ENCODE data around the gene LAMC2. TPM values are rescaled to one million over a fixed set of nuclear protein-coding genes. Genes with fewer than 3 reads are reported as not detected.

Gene LAMC2
- total RNA-seq, 2 donors from 2014 or later, result 0.54 to 4.5 TPM

GRCh38 chr1:183262628-183263200 is 76.7 kb downstream of the LAMC2 start:
- TF ChIP-seq CTCF (IDR thresholded peaks at IDR 0.05), result no peak
- H3K4me1 ChIP-seq (ENCODE audit: control insufficient read depth in 1 of 2, low read depth in 2 of 2), result no peaks in the 10 kb centered on the region
- H3K36me3 ChIP-seq, result no peaks in the 10 kb centered on the region
- no peak for ATAC-seq (ENCODE audit: insufficient number of reproducible peaks, low FRiP score, low read depth)
- no peak for DNase-seq (ENCODE audit: low spot score)
- no peaks in the 10 kb centered on the region for H3K27me3 ChIP-seq (replicated peaks; ENCODE audit: insufficient read depth)
- no peaks in the 10 kb centered on the region for H3K9me3 ChIP-seq
- no peak overlapping the region for H3K27ac ChIP-seq
- no peak overlapping the region for H3K4me3 ChIP-seq

GRCh38 chr1:183263886-183264602 is 78.0 kb downstream of the LAMC2 start:
- Histone ChIP-seq H3K27me3 (replicated peaks; ENCODE audit: insufficient read depth) (no peaks in the 10 kb centered on the region), H3K36me3 (no peaks in the 10 kb centered on the region), H3K27ac (no peak overlapping the region), H3K4me3 (no peak overlapping the region), H3K4me1 (ENCODE audit: control insufficient read depth in 1 of 2, low read depth in 2 of 2) (no peaks in the 10 kb centered on the region), H3K9me3 (no peaks in the 10 kb centered on the region)
- DNase-seq (ENCODE audit: low spot score), result no peak
- TF ChIP-seq CTCF (IDR thresholded peaks at IDR 0.05), result no peak
- ATAC-seq (ENCODE audit: insufficient number of reproducible peaks, low FRiP score, low read depth), result no peak

- TF ChIP-seq CTCF (IDR thresholded peaks at IDR 0.05), result no peak
- Histone ChIP-seq H3K4me3 (no peak overlapping the region), H3K27ac (no peak overlapping the region), H3K27me3 (replicated peaks; ENCODE audit: insufficient read depth) (no peaks in the 10 kb centered on the region), H3K36me3 (no peaks in the 10 kb centered on the region), H3K4me1 (ENCODE audit: control insufficient read depth in 1 of 2, low read depth in 2 of 2) (peaks cover 4 to 16% of the 10 kb centered on the region in 2 donors), H3K9me3 (no peaks in the 10 kb centered on the region)
- ATAC-seq (ENCODE audit: insufficient number of reproducible peaks, low FRiP score, low read depth), result no peak
- no peak for DNase-seq (ENCODE audit: low spot score)
These were observed 81.8 kb downstream of the LAMC2 start for GRCh38 chr1:183267646-183268431.

GRCh38 chr1:183270541-183271141 is 84.6 kb downstream of the LAMC2 start:
- no peak for TF ChIP-seq CTCF (IDR thresholded peaks at IDR 0.05)
- Histone ChIP-seq H3K36me3 (no peaks in the 10 kb centered on the region), H3K4me1 (ENCODE audit: control insufficient read depth in 1 of 2, low read depth in 2 of 2) (peaks cover 4 to 16% of the 10 kb centered on the region in 2 donors), H3K4me3 (no peak overlapping the region), H3K9me3 (no peaks in the 10 kb centered on the region), H3K27ac (no peak overlapping the region), H3K27me3 (replicated peaks; ENCODE audit: insufficient read depth) (no peaks in the 10 kb centered on the region)
- DNase-seq (ENCODE audit: low spot score), result no peak
- no peak for ATAC-seq (ENCODE audit: insufficient number of reproducible peaks, low FRiP score, low read depth)

GRCh38 chr1:183272390-183272848 is 86.4 kb downstream of the LAMC2 start:
- Histone ChIP-seq H3K27ac (no peak overlapping the region), H3K9me3 (no peaks in the 10 kb centered on the region), H3K4me1 (ENCODE audit: control insufficient read depth in 1 of 2, low read depth in 2 of 2) (peaks cover 4 to 16% of the 10 kb centered on the region in 2 donors), H3K4me3 (no peak overlapping the region), H3K27me3 (replicated peaks; ENCODE audit: insufficient read depth) (no peaks in the 10 kb centered on the region), H3K36me3 (no peaks in the 10 kb centered on the region)
- ATAC-seq (ENCODE audit: insufficient number of reproducible peaks, low FRiP score, low read depth) (no peak), DNase-seq (ENCODE audit: low spot score) (no peak)
- no peak for TF ChIP-seq CTCF (IDR thresholded peaks at IDR 0.05)

Data from thoracic aorta (tissue), 2 donors.